Type B pancreatic cell (in vitro differentiated cells): ENCODE results near the gene KANSL3. TPM values are rescaled to one million over a fixed set of nuclear protein-coding genes. Genes with fewer than 3 reads are reported as not detected.
A peak's percentile ranks its signal among the peaks of the same experiment; 100 is the strongest.

ENCODE experiments used
- DNase-seq: peaks from one replicate; pipeline ENCODE4 v3.0.0; 2021; ENCODE audit warnings: mixed read lengths; ENCODE audit not compliant: unreplicated experiment; ENCODE audit errors: extremely low spot score
- H3K27ac Mint-ChIP-seq: 2 replicates; pipeline ENCODE4 v1.8.0; 2021; ENCODE audit warnings: mild to moderate bottlenecking, mixed read lengths
- H3K27me3 Mint-ChIP-seq: 2 replicates; pipeline ENCODE4 v1.8.0; 2021; ENCODE audit warnings: mixed read lengths
- H3K36me3 Mint-ChIP-seq: 2 replicates; pipeline ENCODE4 v1.8.0; 2021; ENCODE audit warnings: mixed read lengths
- H3K4me1 Mint-ChIP-seq: one replicate; pipeline ENCODE4 v1.8.0; 2021; ENCODE audit warnings: mixed read lengths; ENCODE audit not compliant: unreplicated experiment
- H3K4me3 Mint-ChIP-seq: 2 replicates; pipeline ENCODE4 v1.8.0; 2021; ENCODE audit warnings: mild to moderate bottlenecking, mixed read lengths
- H3K9me3 Mint-ChIP-seq: 2 replicates; pipeline ENCODE4 v1.8.0; 2021; ENCODE audit warnings: mixed read lengths
- total RNA-seq: library from RNA; stranded (reverse); gene quantifications from 2 replicates; pipeline ENCODE4 v1.2.1, GENCODE V29; 2021; ENCODE audit warnings: low replicate concordance
- TF ChIP-seq, protein P1 (sequence below): fragments of 200-600 bp; sonication (generic); conservative IDR thresholded peaks from 2 replicates; pipeline ENCODE4 v1.5.0; 2021; ENCODE audit warnings: antibody characterized with exemption, mild to moderate bottlenecking

The KANSL3 gene
- total RNA-seq, 1 donor from 2014 or later: 53.2 TPM

- no peaks in the 10 kb centered on the region for H3K27me3 Mint-ChIP-seq
- no peaks in the 10 kb centered on the region for H3K4me1 Mint-ChIP-seq
- H3K4me3 Mint-ChIP-seq: no peak overlapping the region
- H3K9me3 Mint-ChIP-seq: no peaks in the 10 kb centered on the region
- DNase-seq: no peak
- peaks cover 57% of the 10 kb centered on the region for H3K36me3 Mint-ChIP-seq
- no peak overlapping the region for H3K27ac Mint-ChIP-seq
- TF ChIP-seq, protein P1, sequence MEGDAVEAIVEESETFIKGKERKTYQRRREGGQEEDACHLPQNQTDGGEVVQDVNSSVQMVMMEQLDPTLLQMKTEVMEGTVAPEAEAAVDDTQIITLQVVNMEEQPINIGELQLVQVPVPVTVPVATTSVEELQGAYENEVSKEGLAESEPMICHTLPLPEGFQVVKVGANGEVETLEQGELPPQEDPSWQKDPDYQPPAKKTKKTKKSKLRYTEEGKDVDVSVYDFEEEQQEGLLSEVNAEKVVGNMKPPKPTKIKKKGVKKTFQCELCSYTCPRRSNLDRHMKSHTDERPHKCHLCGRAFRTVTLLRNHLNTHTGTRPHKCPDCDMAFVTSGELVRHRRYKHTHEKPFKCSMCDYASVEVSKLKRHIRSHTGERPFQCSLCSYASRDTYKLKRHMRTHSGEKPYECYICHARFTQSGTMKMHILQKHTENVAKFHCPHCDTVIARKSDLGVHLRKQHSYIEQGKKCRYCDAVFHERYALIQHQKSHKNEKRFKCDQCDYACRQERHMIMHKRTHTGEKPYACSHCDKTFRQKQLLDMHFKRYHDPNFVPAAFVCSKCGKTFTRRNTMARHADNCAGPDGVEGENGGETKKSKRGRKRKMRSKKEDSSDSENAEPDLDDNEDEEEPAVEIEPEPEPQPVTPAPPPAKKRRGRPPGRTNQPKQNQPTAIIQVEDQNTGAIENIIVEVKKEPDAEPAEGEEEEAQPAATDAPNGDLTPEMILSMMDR: no peak
These were observed 46.6 kb downstream of the KANSL3 start for GRCh38 chr2:96591494-96591893.

GRCh38 chr2:96591054-96591453 lies 47.1 kb downstream of the KANSL3 start:
- no peak overlapping the region for H3K27ac Mint-ChIP-seq
- H3K4me1 Mint-ChIP-seq: no peaks in the 10 kb centered on the region
- H3K27me3 Mint-ChIP-seq: no peaks in the 10 kb centered on the region
- peaks cover 57% of the 10 kb centered on the region for H3K36me3 Mint-ChIP-seq
- H3K9me3 Mint-ChIP-seq: no peaks in the 10 kb centered on the region
- TF ChIP-seq, protein P1: no peak
- no peak for DNase-seq
- no peak overlapping the region for H3K4me3 Mint-ChIP-seq

DNA sequence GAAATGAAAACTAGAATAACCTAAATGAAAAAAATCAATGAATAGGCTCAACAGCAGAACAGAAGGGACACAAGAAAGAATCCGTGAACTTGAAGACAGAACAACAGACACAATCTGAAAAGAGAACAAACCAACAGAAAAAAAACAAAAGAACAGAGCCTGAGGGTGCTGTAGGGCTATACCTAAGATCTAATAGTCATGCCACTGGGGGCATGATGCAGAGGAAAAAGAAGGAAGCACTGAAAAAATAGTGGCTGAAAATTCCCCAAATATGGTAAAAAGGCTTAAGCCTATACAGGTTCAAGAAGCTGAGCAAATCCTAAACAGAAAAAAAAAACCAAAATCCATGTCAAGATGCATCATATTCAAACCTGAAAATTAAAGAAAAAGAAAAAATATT lies 50.3 kb downstream of the KANSL3 start:
- TF ChIP-seq, protein P1: no peak
- Mint-ChIP-seq H3K4me3 (no peak overlapping the region), H3K9me3 (no peaks in the 10 kb centered on the region), H3K4me1 (no peaks in the 10 kb centered on the region), H3K27ac (no peak overlapping the region), H3K27me3 (no peaks in the 10 kb centered on the region), H3K36me3 (peaks cover 36% of the 10 kb centered on the region)
- DNase-seq: no peak

- H3K36me3 Mint-ChIP-seq: peaks cover 17% of the 10 kb centered on the region
- no peak overlapping the region for H3K4me3 Mint-ChIP-seq
- DNase-seq: no peak
- no peak overlapping the region for H3K27ac Mint-ChIP-seq
- H3K9me3 Mint-ChIP-seq: no peaks in the 10 kb centered on the region
- H3K4me1 Mint-ChIP-seq: no peaks in the 10 kb centered on the region
- TF ChIP-seq, protein P1: no peak
- H3K27me3 Mint-ChIP-seq: no peaks in the 10 kb centered on the region
These were observed 54.1 kb downstream of the KANSL3 start for GRCh38 chr2:96584017-96584416.

GRCh38 chr2:96580771-96581170 lies 57.3 kb downstream of the KANSL3 start:
- TF ChIP-seq, protein P1: peak; percentile 50
- H3K36me3 Mint-ChIP-seq: peaks cover 8% of the 10 kb centered on the region
- no peak for DNase-seq
- H3K4me1 Mint-ChIP-seq: peaks cover 5% of the 10 kb centered on the region
- no peak overlapping the region for H3K27ac Mint-ChIP-seq
- no peaks in the 10 kb centered on the region for H3K9me3 Mint-ChIP-seq
- no peaks in the 10 kb centered on the region for H3K27me3 Mint-ChIP-seq
- H3K4me3 Mint-ChIP-seq: no peak overlapping the region

DNA sequence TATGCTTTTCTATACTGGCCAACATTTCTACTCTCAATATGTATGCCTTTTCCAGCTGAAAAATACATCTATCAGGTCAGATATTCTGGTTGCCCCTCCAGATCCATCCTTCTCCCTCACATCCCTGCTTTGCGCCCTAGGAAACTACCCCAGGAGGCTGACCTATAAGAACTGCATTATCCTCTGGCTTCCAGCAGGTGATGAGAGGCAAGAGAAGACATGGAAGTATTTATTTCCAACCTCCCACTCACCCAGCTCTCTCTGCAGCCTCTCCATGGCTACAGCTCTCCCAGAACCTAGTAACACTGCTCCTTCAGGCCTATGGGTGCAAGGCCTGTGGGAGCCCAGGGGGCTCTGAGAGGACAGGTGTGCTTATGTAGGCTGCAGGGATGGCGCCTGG lies 58.7 kb downstream of the KANSL3 start:
- TF ChIP-seq, protein P1: peak; percentile 25
- H3K9me3 Mint-ChIP-seq: no peaks in the 10 kb centered on the region
- H3K4me3 Mint-ChIP-seq: no peak overlapping the region
- no peak for DNase-seq
- no peaks in the 10 kb centered on the region for H3K27me3 Mint-ChIP-seq
- no peak overlapping the region for H3K27ac Mint-ChIP-seq
- H3K36me3 Mint-ChIP-seq: peaks cover under 1% of the 10 kb centered on the region
- peaks cover 7% of the 10 kb centered on the region for H3K4me1 Mint-ChIP-seq
